Measurements from ENCODE around the gene UPP1.
"Not testable (repeated sequence)": the region's sequence is repeated elsewhere in the genome, so short reads cannot be mapped to it uniquely, and the experiment has no call there.

UPP1 gene

GRCh38 chr7:48113275-48113674 is 24.2 kb downstream of the UPP1 start:
- DNase-seq = no peak

GRCh38 chr7:48114115-48114514 is 25.1 kb downstream of the UPP1 start:
- DNase-seq = no peak

- no peak for DNase-seq
Observed at GRCh38 chr7:48114589-48114988, 25.5 kb downstream of the UPP1 start.

- no peak for DNase-seq
Observed at GRCh38 chr7:48116043-48116442, 27.0 kb downstream of the UPP1 start.

GRCh38 chr7:48118041-48118440 is 29.0 kb downstream of the UPP1 start:
- DNase-seq = no peak

GRCh38 chr7:48120536-48120935 is 31.5 kb downstream of the UPP1 start:
- DNase-seq = not testable (repeated sequence)

GRCh38 chr7:48126037-48126436 is 37.0 kb downstream of the UPP1 start:
- DNase-seq = no peak

GRCh38 chr7:48130658-48131108 is 41.6 kb downstream of the UPP1 start:
- no peak for DNase-seq

GRCh38 chr7:48132792-48133191 is 43.7 kb downstream of the UPP1 start:
- DNase-seq = no peak

- peak; percentile 20 for DNase-seq
Observed at GRCh38 chr7:48139459-48139858, 50.4 kb downstream of the UPP1 start.

- DNase-seq = peak; percentile 49
Observed at GRCh38 chr7:48140001-48140681, 51.1 kb downstream of the UPP1 start.

GRCh38 chr7:48141521-48141920 is 52.5 kb downstream of the UPP1 start:
- no peak for DNase-seq

- DNase-seq = no peak
Observed at GRCh38 chr7:48144291-48144768, 55.3 kb downstream of the UPP1 start.

GRCh38 chr7:48147078-48147591 is 58.1 kb downstream of the UPP1 start:
- DNase-seq = no peak

GRCh38 chr7:48147690-48148089 is 58.6 kb downstream of the UPP1 start:
- DNase-seq = not testable (repeated sequence)

GRCh38 chr7:48148311-48148710 is 59.2 kb downstream of the UPP1 start:
- DNase-seq = no peak

GRCh38 chr7:48149058-48149457 is 60.0 kb downstream of the UPP1 start:
- DNase-seq = no peak

GRCh38 chr7:48150086-48150485 is 61.0 kb downstream of the UPP1 start:
- no peak for DNase-seq

- DNase-seq = peak; percentile 36
Observed at GRCh38 chr7:48154792-48155413, 65.8 kb downstream of the UPP1 start.

Measured in OCI-M1 (cell line).